GM10248 (cell line): ENCODE measurements around the gene TUBB2B.

Experiments used
- CTCF ChIA-PET: fragments of 300-600 bp; sonication (Branson Sonifier 250); formaldehyde crosslinking; extraction: SDS; loops from one replicate; lab custom pipeline; 2021; ENCODE audit warnings: antibody characterized with exemption; lab: Yijun Ruan, JAX
- POLR2A ChIA-PET: fragments of 350-650 bp; sonication (Branson Sonifier 250); formaldehyde crosslinking; extraction: SDS; loops from one replicate; lab custom pipeline; 2020; ENCODE audit warnings: antibody characterized with exemption; lab: Yijun Ruan, JAX
- DNase-seq: peaks from one replicate; pipeline ENCODE4 v3.0.0; 2012; ENCODE audit errors: extremely low spot score
- TF ChIP-seq, protein P1 (sequence below): IDR thresholded peaks from 2 replicates; pipeline ENCODE4 v1.5.1; 2012; ENCODE audit warnings: mild to moderate bottlenecking, low read depth; ENCODE audit errors: extremely low read depth, missing control alignments, control extremely low read depth

TUBB2B gene

DNA sequence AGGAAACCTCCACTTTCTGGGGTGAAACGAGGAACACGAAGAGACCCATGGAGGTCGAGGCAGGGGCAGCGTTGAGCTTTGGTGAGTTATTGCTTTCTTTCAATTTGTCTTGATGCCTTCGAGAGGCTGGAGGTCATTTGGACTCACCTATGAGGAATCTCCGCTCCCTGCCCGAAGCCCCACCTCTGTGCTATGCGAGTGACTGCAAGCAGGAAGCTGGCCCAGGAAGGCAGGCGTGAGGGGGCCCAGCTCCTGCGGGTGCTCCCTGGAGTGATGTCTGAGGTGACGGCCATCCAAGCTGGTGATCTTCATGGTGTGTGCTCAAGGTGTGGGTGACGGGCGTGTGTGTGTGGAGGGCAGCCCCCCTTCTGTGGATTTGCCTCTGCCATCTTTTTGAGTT lies 44.3 kb upstream of the TUBB2B start:
- TF ChIP-seq, protein P1, sequence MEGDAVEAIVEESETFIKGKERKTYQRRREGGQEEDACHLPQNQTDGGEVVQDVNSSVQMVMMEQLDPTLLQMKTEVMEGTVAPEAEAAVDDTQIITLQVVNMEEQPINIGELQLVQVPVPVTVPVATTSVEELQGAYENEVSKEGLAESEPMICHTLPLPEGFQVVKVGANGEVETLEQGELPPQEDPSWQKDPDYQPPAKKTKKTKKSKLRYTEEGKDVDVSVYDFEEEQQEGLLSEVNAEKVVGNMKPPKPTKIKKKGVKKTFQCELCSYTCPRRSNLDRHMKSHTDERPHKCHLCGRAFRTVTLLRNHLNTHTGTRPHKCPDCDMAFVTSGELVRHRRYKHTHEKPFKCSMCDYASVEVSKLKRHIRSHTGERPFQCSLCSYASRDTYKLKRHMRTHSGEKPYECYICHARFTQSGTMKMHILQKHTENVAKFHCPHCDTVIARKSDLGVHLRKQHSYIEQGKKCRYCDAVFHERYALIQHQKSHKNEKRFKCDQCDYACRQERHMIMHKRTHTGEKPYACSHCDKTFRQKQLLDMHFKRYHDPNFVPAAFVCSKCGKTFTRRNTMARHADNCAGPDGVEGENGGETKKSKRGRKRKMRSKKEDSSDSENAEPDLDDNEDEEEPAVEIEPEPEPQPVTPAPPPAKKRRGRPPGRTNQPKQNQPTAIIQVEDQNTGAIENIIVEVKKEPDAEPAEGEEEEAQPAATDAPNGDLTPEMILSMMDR: no peak
- DNase-seq: no peak
- POLR2A ChIA-PET: no interaction called here
- CTCF ChIA-PET: interaction anchor here (1.2 to 3.3 kb wide), 5 partner anchors 20 to 460 kb away, joined by 3 to 16 read pairs (median 4); no protein-coding TSS in a partner anchor

DNA sequence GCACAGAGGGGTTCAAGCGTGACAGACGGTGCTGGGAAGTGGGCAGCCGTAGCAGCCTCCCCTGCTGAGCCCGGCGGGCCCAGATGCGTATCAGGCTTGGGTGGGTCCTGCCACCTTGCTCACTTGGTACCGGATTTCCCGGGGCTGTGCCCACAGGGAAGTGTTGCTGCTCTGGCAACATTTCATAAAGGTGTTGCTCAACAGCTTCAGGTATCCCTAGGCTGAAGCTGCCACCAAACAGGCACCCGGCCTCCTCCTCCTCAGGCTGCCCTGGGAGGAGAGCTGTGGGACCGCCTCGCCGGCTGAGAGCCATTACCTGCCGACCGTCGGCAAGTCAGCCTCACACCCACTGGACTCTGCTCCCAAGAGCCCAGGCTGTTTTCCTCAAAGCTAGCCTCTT lies 42.8 kb upstream of the TUBB2B start:
- DNase-seq: no peak
- ChIA-PET POLR2A (no interaction called here), CTCF (interaction anchor here (1.3 to 2.1 kb wide), 3 partner anchors 9 to 19 kb away, joined by 3 to 8 read pairs (median 6); partner anchors contain the start of gene PSMG4)
- TF ChIP-seq, protein P1: no peak

GRCh38 chr6:3269281-3269975 lies 42.0 kb upstream of the TUBB2B start:
- POLR2A ChIA-PET: no interaction called here
- DNase-seq: no peak
- TF ChIP-seq, protein P1: no peak
- CTCF ChIA-PET: interaction anchor here (1.0 to 2.1 kb wide), 4 partner anchors 8 to 18 kb away, joined by 3 to 8 read pairs (median 4); partner anchors contain the start of gene PSMG4

DNA sequence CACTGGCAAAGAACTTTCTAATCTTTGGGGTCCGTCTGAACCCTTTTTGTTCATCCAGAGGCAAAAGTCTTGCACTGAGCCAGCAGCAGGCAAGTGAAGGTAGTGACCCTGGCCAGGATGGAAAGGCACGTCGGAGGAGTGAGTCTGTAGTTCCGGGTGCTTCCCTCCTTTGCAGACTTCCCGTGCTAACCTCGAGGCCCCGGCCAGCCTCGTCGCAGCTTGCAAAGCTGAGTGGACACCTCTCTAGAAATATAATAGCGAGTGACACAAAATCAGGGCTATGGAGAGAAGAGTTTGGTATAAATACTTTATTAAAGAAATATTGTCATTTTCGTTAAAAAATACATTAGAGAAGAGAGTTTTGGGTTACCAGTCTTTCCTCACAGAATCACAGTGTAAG lies 41.2 kb upstream of the TUBB2B start:
- TF ChIP-seq, protein P1: no peak
- POLR2A ChIA-PET: no interaction called here
- no peak for DNase-seq
- CTCF ChIA-PET: no interaction called here

GRCh38 chr6:3267162-3267561 lies 39.7 kb upstream of the TUBB2B start:
- TF ChIP-seq, protein P1: no peak
- ChIA-PET POLR2A (no interaction called here), CTCF (interaction anchor here (0.9 to 1.0 kb wide), 2 partner anchors 13 to 16 kb away, joined by 3 read pairs; no protein-coding TSS in a partner anchor)
- no peak for DNase-seq

DNA sequence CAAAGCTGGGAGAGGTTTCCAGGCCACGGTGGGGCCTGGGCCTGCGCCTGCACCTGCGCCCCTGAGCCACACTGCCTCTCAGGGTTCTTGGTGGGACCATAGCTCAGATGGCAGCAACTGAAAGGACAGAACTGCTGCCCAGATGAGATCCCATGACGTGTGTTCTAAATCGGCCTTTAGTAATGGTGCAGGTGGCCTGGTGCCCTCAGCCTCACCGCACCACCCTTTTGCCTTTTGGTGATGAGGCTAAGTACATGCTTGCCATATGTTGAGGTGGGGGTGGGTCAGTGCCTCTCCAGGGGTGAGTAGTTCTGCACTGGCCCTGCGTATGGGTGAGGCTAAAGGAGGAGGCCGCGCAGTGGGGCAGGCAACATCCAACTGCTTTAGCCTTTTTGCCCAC lies 38.7 kb upstream of the TUBB2B start:
- POLR2A ChIA-PET: no interaction called here
- DNase-seq: no peak
- TF ChIP-seq, protein P1: no peak
- CTCF ChIA-PET: interaction anchor here (1.4 to 2.4 kb wide), 3 partner anchors 10 to 15 kb away, joined by 3 to 12 read pairs (median 6); no protein-coding TSS in a partner anchor
